Measurements from ENCODE around the gene KIF21B.

Gene KIF21B

GRCh38 chr1:200991097-200991614, 32.4 kb downstream of the KIF21B start:
- Histone ChIP-seq H3K4me1 (peaks cover 0 to 27% (median 19%) of the 10 kb centered on the region in 10 experiments; a peak in 15 of 20 replicates), H4K20me1 (peaks cover 0 to 80% (median 37%) of the 10 kb centered on the region in 11 experiments; a peak in 16 of 22 replicates), H3K4me2 (no peak overlapping the region), H3K27ac (no peak overlapping the region), H3K36me3 (peaks cover 85 to 99% (median 98%) of the 10 kb centered on the region in 11 experiments), H3K9me3 (replicated peaks in 1 of 11) (no peaks in the 10 kb centered on the region), H3K9ac (no peak overlapping the region; a peak in 1 of 22 replicates), H3K27me3 (no peaks in the 10 kb centered on the region), H3K4me3 (no peak overlapping the region)
- TF ChIP-seq Cebpa-rat (IDR thresholded peaks at IDR 0.05) = no peak

- no peak for TF ChIP-seq Cebpa-rat (IDR thresholded peaks at IDR 0.05)
- H3K4me3 ChIP-seq = no peak overlapping the region
- H3K9ac ChIP-seq = peak overlapping the region in 2 of 11 experiments; percentile 5 to 16; a peak in 1 of 22 replicates
- peaks cover 81 to 97% (median 95%) of the 10 kb centered on the region in 11 experiments for H3K36me3 ChIP-seq
- H3K27me3 ChIP-seq = no peaks in the 10 kb centered on the region
- peak overlapping the region in 7 of 11 experiments; percentile 15 to 61 (median 48); a peak in 12 of 22 replicates for H3K4me2 ChIP-seq
- no peaks in the 10 kb centered on the region for H3K9me3 ChIP-seq (replicated peaks in 1 of 11)
- peaks cover 0 to 31% (median 19%) of the 10 kb centered on the region in 10 experiments; a peak in 15 of 20 replicates for H3K4me1 ChIP-seq
- H3K27ac ChIP-seq = no peak overlapping the region
- H4K20me1 ChIP-seq = peaks cover 0 to 74% (median 32%) of the 10 kb centered on the region in 11 experiments; a peak in 16 of 22 replicates
Measured at GRCh38 chr1:200990114-200990513, 33.4 kb downstream of the KIF21B start.

GRCh38 chr1:200989337-200989736, 34.2 kb downstream of the KIF21B start:
- TF ChIP-seq Cebpa-rat (IDR thresholded peaks at IDR 0.05) = no peak
- Histone ChIP-seq H3K27me3 (no peaks in the 10 kb centered on the region), H4K20me1 (peaks cover 0 to 72% (median 29%) of the 10 kb centered on the region in 11 experiments; a peak in 15 of 22 replicates), H3K9ac (peak overlapping the region in 3 of 11 experiments; percentile 2 to 16 (median 5); a peak in 2 of 22 replicates), H3K36me3 (peaks cover 80 to 97% (median 95%) of the 10 kb centered on the region in 11 experiments), H3K4me3 (no peak overlapping the region), H3K9me3 (replicated peaks in 1 of 11) (no peaks in the 10 kb centered on the region), H3K4me2 (peak overlapping the region in 6 of 11 experiments; percentile 17 to 61 (median 50); a peak in 12 of 22 replicates), H3K27ac (no peak overlapping the region), H3K4me1 (peaks cover 0 to 31% (median 21%) of the 10 kb centered on the region in 10 experiments; a peak in 16 of 20 replicates)

GRCh38 chr1:200988693-200989092, 34.8 kb downstream of the KIF21B start:
- H4K20me1 ChIP-seq = peaks cover 0 to 73% (median 32%) of the 10 kb centered on the region in 11 experiments; a peak in 15 of 22 replicates
- H3K36me3 ChIP-seq = peaks cover 77 to 97% (median 95%) of the 10 kb centered on the region in 11 experiments
- peaks cover 0 to 31% (median 22%) of the 10 kb centered on the region in 10 experiments; a peak in 16 of 20 replicates for H3K4me1 ChIP-seq
- H3K27ac ChIP-seq = no peak overlapping the region
- TF ChIP-seq Cebpa-rat (IDR thresholded peaks at IDR 0.05) = no peak
- no peaks in the 10 kb centered on the region for H3K27me3 ChIP-seq
- H3K4me2 ChIP-seq = peak overlapping the region in 1 of 11 experiments; percentile 47; a peak in 2 of 22 replicates
- H3K9ac ChIP-seq = 0 out of 22 replicates have a peak overlapping the region, but pooled peaks of 1 of the 11 experiments have one; percentile 2
- H3K4me3 ChIP-seq = no peak overlapping the region
- no peaks in the 10 kb centered on the region for H3K9me3 ChIP-seq (replicated peaks in 1 of 11)

- H3K36me3 ChIP-seq = peaks cover 86 to 99% (median 96%) of the 10 kb centered on the region in 11 experiments
- TF ChIP-seq Cebpa-rat (IDR thresholded peaks at IDR 0.05) = no peak
- no peak overlapping the region for H3K4me3 ChIP-seq
Measured at GRCh38 chr1:200985481-200985880, 38.0 kb downstream of the KIF21B start.

GRCh38 chr1:200983035-200983561, 40.4 kb downstream of the KIF21B start:
- no peak for TF ChIP-seq Cebpa-rat (IDR thresholded peaks at IDR 0.05)
- Histone ChIP-seq H3K4me3 (no peak overlapping the region), H3K36me3 (peaks cover 88 to 99% (median 98%) of the 10 kb centered on the region in 11 experiments)

More at GRCh38 chr1:200985481-200985880, 38.0 kb downstream of the KIF21B start:
- peaks cover 0 to 8% (median 4%) of the 10 kb centered on the region in 11 experiments; a peak in 14 of 22 replicates for H3K9me3 ChIP-seq (replicated peaks in 1 of 11)
- H3K27ac ChIP-seq = no peak overlapping the region
- H3K4me1 ChIP-seq = peaks cover 0 to 34% (median 20%) of the 10 kb centered on the region in 10 experiments; a peak in 14 of 20 replicates
- peaks cover 0 to 63% (median 29%) of the 10 kb centered on the region in 11 experiments; a peak in 14 of 22 replicates for H4K20me1 ChIP-seq
- H3K4me2 ChIP-seq = no peak overlapping the region
- no peaks in the 10 kb centered on the region for H3K27me3 ChIP-seq
- no peak overlapping the region for H3K9ac ChIP-seq

GRCh38 chr1:200982071-200982945, 41.2 kb downstream of the KIF21B start:
- peaks cover 83 to 99% (median 97%) of the 10 kb centered on the region in 11 experiments for H3K36me3 ChIP-seq
- no peaks in the 10 kb centered on the region for H3K27me3 ChIP-seq
- peaks cover 0 to 17% (median 4%) of the 10 kb centered on the region in 10 experiments; a peak in 5 of 20 replicates for H3K4me1 ChIP-seq

More at GRCh38 chr1:200983035-200983561, 40.4 kb downstream of the KIF21B start:
- Histone ChIP-seq H3K9me3 (replicated peaks in 1 of 11) (peaks cover 0 to 17% (median 12%) of the 10 kb centered on the region in 11 experiments; a peak in 16 of 22 replicates), H3K4me1 (peaks cover 0 to 17% (median 4%) of the 10 kb centered on the region in 10 experiments; a peak in 5 of 20 replicates), H3K9ac (no peak overlapping the region), H3K4me2 (no peak overlapping the region), H3K27me3 (no peaks in the 10 kb centered on the region), H3K27ac (peak overlapping the region in 1 of 11 experiments; percentile 3; a peak in 1 of 22 replicates), H4K20me1 (peaks cover 0 to 44% (median 11%) of the 10 kb centered on the region in 11 experiments; a peak in 9 of 22 replicates)

GRCh38 chr1:200981278-200981677, 42.2 kb downstream of the KIF21B start:
- Histone ChIP-seq H4K20me1 (peaks cover 0 to 39% (median 16%) of the 10 kb centered on the region in 11 experiments; a peak in 9 of 22 replicates), H3K4me3 (no peak overlapping the region), H3K27me3 (no peaks in the 10 kb centered on the region), H3K27ac (no peak overlapping the region), H3K9me3 (replicated peaks in 1 of 11) (peaks cover 0 to 17% (median 12%) of the 10 kb centered on the region in 11 experiments; a peak in 16 of 22 replicates), H3K4me2 (no peak overlapping the region), H3K4me1 (peaks cover 0 to 14% (median 4%) of the 10 kb centered on the region in 10 experiments; a peak in 5 of 20 replicates), H3K9ac (no peak overlapping the region), H3K36me3 (peaks cover 83 to 99% (median 97%) of the 10 kb centered on the region in 11 experiments)
- TF ChIP-seq Cebpa-rat (IDR thresholded peaks at IDR 0.05) = no peak

More at GRCh38 chr1:200982071-200982945, 41.2 kb downstream of the KIF21B start:
- H3K27ac ChIP-seq = no peak overlapping the region
- peaks cover 0 to 44% (median 11%) of the 10 kb centered on the region in 11 experiments; a peak in 9 of 22 replicates for H4K20me1 ChIP-seq
- no peak for TF ChIP-seq Cebpa-rat (IDR thresholded peaks at IDR 0.05)
- no peak overlapping the region for H3K4me2 ChIP-seq
- H3K9me3 ChIP-seq (replicated peaks in 1 of 11) = peaks cover 0 to 17% (median 12%) of the 10 kb centered on the region in 11 experiments; a peak in 16 of 22 replicates
- H3K4me3 ChIP-seq = no peak overlapping the region
- H3K9ac ChIP-seq = no peak overlapping the region

Data from BLaER1 treated with 17β-estradiol and CSF1 and Interleukin-3, amounts not matched to agents 10 nM and 100 nM (cell line).